ENCODE data around the gene DPY30.

DNA sequence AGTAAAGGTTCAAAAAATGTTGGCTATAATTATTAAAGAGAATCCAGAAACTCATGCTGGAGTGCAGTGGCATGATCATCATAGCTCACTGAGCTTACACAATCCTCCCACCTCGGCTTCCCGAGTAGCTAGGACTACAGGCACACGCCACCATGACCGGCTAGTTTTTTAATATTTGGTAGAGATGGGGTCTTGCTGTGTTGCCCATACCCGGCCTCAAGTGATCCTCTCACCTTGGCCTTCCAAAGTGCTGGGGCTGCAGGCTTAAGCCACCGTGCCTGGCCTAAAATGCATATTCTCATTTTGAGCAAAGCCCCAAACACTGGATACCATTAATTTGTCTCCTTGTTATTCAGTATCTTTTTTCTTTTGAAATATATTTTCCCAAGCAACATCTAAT, 61.2 kb downstream of the DPY30 start:
- TF ChIP-seq CTCF (conservative IDR thresholded peaks at IDR 0.05; ENCODE audit: low read depth in 2 of 2), result no peak
- no peak for TF ChIP-seq REST (IDR thresholded peaks at IDR 0.05; ENCODE audit: unreplicated experiment)
- TF ChIP-seq ZNF462 (CRISPR knock-in tag; IDR thresholded peaks at IDR 0.05), result no peak
- no peak for TF ChIP-seq EZH2 (IDR thresholded peaks at IDR 0.05; ENCODE audit: low read depth, unreplicated experiment)
- TF ChIP-seq POLR2AphosphoS5 (IDR thresholded peaks at IDR 0.05; ENCODE audit: low read depth), result no peak
- TF ChIP-seq CREB1 (CRISPR knock-in tag; IDR thresholded peaks at IDR 0.05; ENCODE audit: low read depth), result no peak
- TF ChIP-seq JUNB (IDR thresholded peaks at IDR 0.05; ENCODE audit: unreplicated experiment), result no peak
